H9 (cell line): ENCODE data around the gene TMEM51. TPM values are rescaled to one million over a fixed set of nuclear protein-coding genes. Genes with fewer than 3 reads are reported as not detected.

Experiments
- DNase-seq: peaks from one replicate; pipeline ENCODE4 v3.0.0-alpha.2; 2017
- H2AFZ ChIP-seq: one replicate; pipeline ENCODE4 v1.6.1; 2013; ENCODE audit warnings: mild to moderate bottlenecking, low read length, control low read depth, moderate library complexity
- H2AK5ac ChIP-seq: 2 replicates; pipeline ENCODE4 v1.6.1; 2013; ENCODE audit warnings: low read length, control low read depth, mixed read lengths; ENCODE audit not compliant: insufficient read length
- H2BK120ac ChIP-seq: one replicate; pipeline ENCODE4 v1.6.1; 2013; ENCODE audit warnings: low read depth, mild to moderate bottlenecking, low read length, control low read depth, inconsistent platforms; ENCODE audit not compliant: poor library complexity, severe bottlenecking
- H2BK12ac ChIP-seq: 2 replicates; pipeline ENCODE4 v1.6.1; 2013; ENCODE audit warnings: low read length, control low read depth, mixed read lengths, low read depth; ENCODE audit not compliant: insufficient read length
- H2BK15ac ChIP-seq: 2 replicates; pipeline ENCODE4 v1.6.1; 2013; ENCODE audit warnings: low read depth, low read length, control low read depth
- H2BK20ac ChIP-seq: one replicate; pipeline ENCODE4 v1.6.1; 2013; ENCODE audit warnings: low read depth, mild to moderate bottlenecking, low read length, control low read depth, inconsistent platforms; ENCODE audit not compliant: poor library complexity, severe bottlenecking
- H2BK5ac ChIP-seq: 2 replicates; pipeline ENCODE4 v1.6.1; 2013; ENCODE audit warnings: low read length, control low read depth, mixed read lengths; ENCODE audit not compliant: insufficient read length
- H3K14ac ChIP-seq: 2 replicates; pipeline ENCODE4 v1.6.1; 2013; ENCODE audit warnings: low read length, control low read depth; ENCODE audit not compliant: insufficient read depth
- H3K18ac ChIP-seq: 2 replicates; pipeline ENCODE4 v1.6.1; 2013; ENCODE audit warnings: low read depth, mild to moderate bottlenecking, mixed read lengths, low read length, control low read depth; ENCODE audit not compliant: insufficient read length
- H3K23ac ChIP-seq: 2 replicates; pipeline ENCODE4 v1.6.1; 2013; ENCODE audit warnings: low read length, control low read depth, mixed read lengths, low read depth; ENCODE audit not compliant: insufficient read length
- H3K23me2 ChIP-seq: 2 replicates; pipeline ENCODE4 v1.6.1; 2013; ENCODE audit warnings: low read depth, mild to moderate bottlenecking, mixed read lengths, low read length, control low read depth; ENCODE audit not compliant: insufficient read length, poor library complexity, severe bottlenecking
- H3K27ac ChIP-seq: 2 replicates; pipeline ENCODE4 v1.5.1; 2013; ENCODE audit warnings: low read length, control low read depth, mixed read lengths, low read depth; ENCODE audit not compliant: insufficient read length
- H3K27me3 ChIP-seq: 2 replicates; pipeline ENCODE4 v1.6.1; 2013; ENCODE audit warnings: low read length, control low read depth, inconsistent platforms; ENCODE audit not compliant: insufficient read depth
- H3K4ac ChIP-seq: 2 replicates; pipeline ENCODE4 v1.6.1; 2013; ENCODE audit warnings: low read depth, mild to moderate bottlenecking, control low read depth, inconsistent platforms, low read length, moderate library complexity
- H3K4me1 ChIP-seq: 2 replicates; pipeline ENCODE4 v1.6.1; 2013; ENCODE audit warnings: low read length, control low read depth, inconsistent platforms; ENCODE audit not compliant: insufficient read depth
- H3K4me2 ChIP-seq: 2 replicates; pipeline ENCODE4 v1.6.1; 2013; ENCODE audit warnings: low read length, control low read depth, mixed read lengths; ENCODE audit not compliant: insufficient read length, insufficient read depth
- H3K56ac ChIP-seq: 2 replicates; pipeline ENCODE4 v1.6.1; 2013; ENCODE audit warnings: low read depth, mild to moderate bottlenecking, mixed read lengths, low read length, control low read depth; ENCODE audit not compliant: insufficient read length
- H3K79me1 ChIP-seq: 2 replicates; pipeline ENCODE4 v1.6.1; 2013; ENCODE audit warnings: low read depth, mild to moderate bottlenecking, moderate library complexity, low read length, control low read depth, inconsistent platforms; ENCODE audit not compliant: insufficient read depth, poor library complexity, severe bottlenecking
- H3K79me2 ChIP-seq: 2 replicates; pipeline ENCODE4 v1.6.1; 2013; ENCODE audit warnings: low read length, control low read depth, inconsistent platforms; ENCODE audit not compliant: insufficient read depth
- H3K9ac ChIP-seq: 2 replicates; pipeline ENCODE4 v1.6.1; 2013; ENCODE audit warnings: low read length, control low read depth, mixed read lengths; ENCODE audit not compliant: insufficient read length; ENCODE audit errors: extremely low read depth
- H3K9me3 ChIP-seq: one replicate; pipeline ENCODE4 v1.6.1; 2013; ENCODE audit warnings: low read depth, low read length, inconsistent platforms; ENCODE audit not compliant: control insufficient read depth
- H3T11ph ChIP-seq: one replicate; pipeline ENCODE4 v1.6.1; 2013; ENCODE audit warnings: mild to moderate bottlenecking, low read length, control low read depth, inconsistent platforms
- H4K20me1 ChIP-seq: one replicate; pipeline ENCODE4 v1.6.1; 2013; ENCODE audit not compliant: control insufficient read depth, insufficient read length, insufficient read depth
- H4K5ac ChIP-seq: 2 replicates; pipeline ENCODE4 v1.6.1; 2013; ENCODE audit warnings: low read depth, mild to moderate bottlenecking, mixed read lengths, low read length, control low read depth; ENCODE audit not compliant: insufficient read length
- H4K8ac ChIP-seq: replicated peaks from 2 replicates; pipeline ENCODE4 v1.6.1; 2013; ENCODE audit warnings: low read length, control low read depth, mixed read lengths, low read depth; ENCODE audit not compliant: insufficient read length
- H4K91ac ChIP-seq: 2 replicates; pipeline ENCODE4 v1.6.1; 2013; ENCODE audit warnings: low read depth, mild to moderate bottlenecking, moderate library complexity, mixed read lengths, low read length, control low read depth; ENCODE audit not compliant: insufficient read length
- H3K27ac Mint-ChIP-seq, 3 experiments: 2 replicates in 2 of 3; 3 replicates in 1 of 3; pipeline ENCODE4 v1.8.0; 2020 to 2021; ENCODE audit warnings: mixed read lengths in 3 of 3, mild to moderate bottlenecking in 1 of 3, moderate library complexity in 1 of 3
- H3K27me3 Mint-ChIP-seq: 2 replicates; pipeline ENCODE4 v1.8.0; 2021; ENCODE audit warnings: low read depth, mild to moderate bottlenecking, moderate library complexity, mixed read lengths
- H3K36me3 Mint-ChIP-seq, 3 experiments: 2 replicates in 2 of 3; 3 replicates in 1 of 3; pipeline ENCODE4 v1.8.0; 2020 to 2021; ENCODE audit warnings: low read depth in 3 of 3, mixed read lengths in 3 of 3; ENCODE audit not compliant: insufficient read depth in 1 of 3
- H3K4me1 Mint-ChIP-seq, 2 experiments: 2 replicates each; pipeline ENCODE4 v1.8.0; 2020; ENCODE audit warnings: mixed read lengths in 2 of 2
- H3K4me3 Mint-ChIP-seq, 2 experiments: 2 replicates in 1 of 2; 3 replicates in 1 of 2; pipeline ENCODE4 v1.8.0; 2020 to 2021; ENCODE audit warnings: mild to moderate bottlenecking in 2 of 2, mixed read lengths in 2 of 2, moderate library complexity in 1 of 2
- H3K9me3 Mint-ChIP-seq, 2 experiments: 2 replicates in 1 of 2; 3 replicates in 1 of 2; pipeline ENCODE4 v1.8.0; 2020; ENCODE audit warnings: mild to moderate bottlenecking in 2 of 2, mixed read lengths in 2 of 2, moderate library complexity in 1 of 2
- WGBS: extraction: QIAGEN DNeasy Blood & Tissue Kit; methylation state at CpG from one replicate; pipeline ENCODE4 v1.1.7; 2013; ENCODE audit warnings: missing lambda C conversion rate, low lambda C conversion rate, mixed read lengths; ENCODE audit not compliant: insufficient read length; ENCODE audit errors: extremely low coverage; 5-methylcytosine and 5-hydroxymethylcytosine counted together
- total RNA-seq: library from RNA; stranded (reverse); gene quantifications from 2 replicates; pipeline ENCODE4 v1.2.1, GENCODE V29; 2021
- TF ChIP-seq, protein P1 (sequence below): fragments of 200-600 bp; sonication (generic); conservative IDR thresholded peaks from 3 replicates; pipeline ENCODE4 v1.8.0; 2021; ENCODE audit warnings: antibody characterized with exemption, mild to moderate bottlenecking

The TMEM51 gene
- total RNA-seq, 1 experiment from 2014 or later: 4.6 TPM

GRCh38 chr1:15124362-15125100, 29.0 kb upstream of the TMEM51 start:
- Histone ChIP-seq H3K9ac (no peak overlapping the region), H2BK15ac (no peak overlapping the region), H3K79me2 (no peaks in the 10 kb centered on the region), H2BK120ac (no peak overlapping the region), H3T11ph (no peak overlapping the region), H4K91ac (no peak overlapping the region), H3K4me2 (no peak overlapping the region), H2BK12ac (no peak overlapping the region), H3K14ac (no peak overlapping the region), H2AK5ac (no peak overlapping the region), H3K4me1 (no peaks in the 10 kb centered on the region), H3K79me1 (no peaks in the 10 kb centered on the region), H4K8ac (no peak overlapping the region), H3K23me2 (no peaks in the 10 kb centered on the region), H2BK20ac (no peak overlapping the region), H3K23ac (no peak overlapping the region), H3K27ac (no peak overlapping the region), H3K9me3 (no peaks in the 10 kb centered on the region), H3K4ac (no peak overlapping the region), H2AFZ (no peak overlapping the region), H3K18ac (no peak overlapping the region), H3K27me3 (no peaks in the 10 kb centered on the region), H3K56ac (no peak overlapping the region), H2BK5ac (no peak overlapping the region), H4K5ac (no peak overlapping the region), H4K20me1 (no peaks in the 10 kb centered on the region)
- Mint-ChIP-seq H3K27ac (no peak overlapping the region), H3K4me1 (peaks cover 9 to 13% of the 10 kb centered on the region in 2 experiments), H3K4me3 (no peak overlapping the region), H3K36me3 (peaks cover 0 to 4% (median 3%) of the 10 kb centered on the region in 3 experiments; a peak in 4 of 7 replicates), H3K27me3 (peaks cover 16% of the 10 kb centered on the region), H3K9me3 (peaks cover 4 to 8% of the 10 kb centered on the region in 2 experiments)
- no CpG with 5 or more reads among the region's 25 CpGs for WGBS
- DNase-seq: no peak
- TF ChIP-seq, protein P1, sequence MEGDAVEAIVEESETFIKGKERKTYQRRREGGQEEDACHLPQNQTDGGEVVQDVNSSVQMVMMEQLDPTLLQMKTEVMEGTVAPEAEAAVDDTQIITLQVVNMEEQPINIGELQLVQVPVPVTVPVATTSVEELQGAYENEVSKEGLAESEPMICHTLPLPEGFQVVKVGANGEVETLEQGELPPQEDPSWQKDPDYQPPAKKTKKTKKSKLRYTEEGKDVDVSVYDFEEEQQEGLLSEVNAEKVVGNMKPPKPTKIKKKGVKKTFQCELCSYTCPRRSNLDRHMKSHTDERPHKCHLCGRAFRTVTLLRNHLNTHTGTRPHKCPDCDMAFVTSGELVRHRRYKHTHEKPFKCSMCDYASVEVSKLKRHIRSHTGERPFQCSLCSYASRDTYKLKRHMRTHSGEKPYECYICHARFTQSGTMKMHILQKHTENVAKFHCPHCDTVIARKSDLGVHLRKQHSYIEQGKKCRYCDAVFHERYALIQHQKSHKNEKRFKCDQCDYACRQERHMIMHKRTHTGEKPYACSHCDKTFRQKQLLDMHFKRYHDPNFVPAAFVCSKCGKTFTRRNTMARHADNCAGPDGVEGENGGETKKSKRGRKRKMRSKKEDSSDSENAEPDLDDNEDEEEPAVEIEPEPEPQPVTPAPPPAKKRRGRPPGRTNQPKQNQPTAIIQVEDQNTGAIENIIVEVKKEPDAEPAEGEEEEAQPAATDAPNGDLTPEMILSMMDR: no peak
